ENCODE data around the gene COL6A3.
"Not testable (repeated sequence)": the region's sequence is repeated elsewhere in the genome, so short reads cannot be mapped to it uniquely, and the experiment has no call there.

Gene COL6A3

GRCh38 chr2:237411092-237411601, 2.8 kb downstream of the COL6A3 start:
- no peak for DNase-seq

GRCh38 chr2:237409263-237409662, 4.7 kb downstream of the COL6A3 start:
- DNase-seq: not testable (repeated sequence)

- no peak for DNase-seq
These were observed 5.5 kb downstream of the COL6A3 start for GRCh38 chr2:237408335-237409000.

GRCh38 chr2:237407700-237408099, 6.3 kb downstream of the COL6A3 start:
- no peak for DNase-seq

- no peak for DNase-seq
These were observed 7.5 kb downstream of the COL6A3 start for GRCh38 chr2:237406371-237406895.

GRCh38 chr2:237405605-237406004, 8.4 kb downstream of the COL6A3 start:
- no peak for DNase-seq

GRCh38 chr2:237405006-237405559, 8.9 kb downstream of the COL6A3 start:
- DNase-seq: no peak

- no peak for DNase-seq
These were observed 9.6 kb downstream of the COL6A3 start for GRCh38 chr2:237404413-237404812.

GRCh38 chr2:237403024-237403882, 10.7 kb downstream of the COL6A3 start:
- DNase-seq: no peak

- DNase-seq: no peak
These were observed 13.8 kb downstream of the COL6A3 start for GRCh38 chr2:237400199-237400598.

GRCh38 chr2:237397072-237397471, 16.9 kb downstream of the COL6A3 start:
- no peak for DNase-seq

- DNase-seq: no peak
These were observed 20.4 kb downstream of the COL6A3 start for GRCh38 chr2:237393523-237393922.

GRCh38 chr2:237392186-237392585, 21.8 kb downstream of the COL6A3 start:
- DNase-seq: no peak

- no peak for DNase-seq
These were observed 22.8 kb downstream of the COL6A3 start for GRCh38 chr2:237391140-237391539.

- no peak for DNase-seq
These were observed 23.7 kb downstream of the COL6A3 start for GRCh38 chr2:237390235-237390634.

GRCh38 chr2:237389831-237390230, 24.1 kb downstream of the COL6A3 start:
- DNase-seq: no peak

GRCh38 chr2:237388036-237388435, 25.9 kb downstream of the COL6A3 start:
- DNase-seq: peak; percentile 41

- DNase-seq: no peak
These were observed 29.3 kb downstream of the COL6A3 start for GRCh38 chr2:237384672-237385020.

GRCh38 chr2:237383991-237384671, 29.8 kb downstream of the COL6A3 start:
- no peak for DNase-seq

- DNase-seq: no peak
These were observed 33.2 kb downstream of the COL6A3 start for GRCh38 chr2:237380768-237381167.

- DNase-seq: no peak
These were observed 34.3 kb downstream of the COL6A3 start for GRCh38 chr2:237379636-237380035.

GRCh38 chr2:237378650-237379049, 35.3 kb downstream of the COL6A3 start:
- no peak for DNase-seq
